GM19463 (cell line): Measurements from ENCODE around the gene MYB.

Experiments used
- ATAC-seq: cut with Tn5 transposase; IDR thresholded peaks from one replicate; pipeline ENCODE4 v1.9.1; 2021; ENCODE audit warnings: mild to moderate bottlenecking, moderate library complexity; ENCODE audit not compliant: unreplicated experiment

The MYB gene

GRCh38 chr6:135215563-135215962, 34.5 kb downstream of the MYB start:
- ATAC-seq = no peak

GRCh38 chr6:135217663-135218062, 36.6 kb downstream of the MYB start:
- no peak for ATAC-seq

GRCh38 chr6:135219346-135219745, 38.2 kb downstream of the MYB start:
- no peak for ATAC-seq

GRCh38 chr6:135221042-135221441, 39.9 kb downstream of the MYB start:
- no peak for ATAC-seq

- no peak for ATAC-seq
Measured at GRCh38 chr6:135221505-135221904, 40.4 kb downstream of the MYB start.

GRCh38 chr6:135222623-135223022, 41.5 kb downstream of the MYB start:
- no peak for ATAC-seq

- no peak for ATAC-seq
Measured at GRCh38 chr6:135224037-135224647, 43.0 kb downstream of the MYB start.

GRCh38 chr6:135225911-135226310, 44.8 kb downstream of the MYB start:
- ATAC-seq = no peak

- peak; percentile 70 for ATAC-seq
Measured at GRCh38 chr6:135226537-135226936, 45.4 kb downstream of the MYB start.

- ATAC-seq = no peak
Measured at GRCh38 chr6:135227349-135227748, 46.2 kb downstream of the MYB start.

GRCh38 chr6:135227758-135228157, 46.6 kb downstream of the MYB start:
- ATAC-seq = no peak

- peak; percentile 35 for ATAC-seq
Measured at GRCh38 chr6:135228486-135228885, 47.4 kb downstream of the MYB start.

GRCh38 chr6:135229996-135230395, 48.9 kb downstream of the MYB start:
- no peak for ATAC-seq

GRCh38 chr6:135230711-135231468, 49.8 kb downstream of the MYB start:
- no peak for ATAC-seq

GRCh38 chr6:135231469-135231844, 50.3 kb downstream of the MYB start:
- ATAC-seq = peak; percentile 44

GRCh38 chr6:135233686-135234491, 52.8 kb downstream of the MYB start:
- peak; percentile 60 for ATAC-seq

- no peak for ATAC-seq
Measured at GRCh38 chr6:135234492-135234780, 53.3 kb downstream of the MYB start.

GRCh38 chr6:135235716-135236115, 54.6 kb downstream of the MYB start:
- no peak for ATAC-seq

GRCh38 chr6:135236319-135236718, 55.2 kb downstream of the MYB start:
- ATAC-seq = no peak

- no peak for ATAC-seq
Measured at GRCh38 chr6:135236732-135237131, 55.6 kb downstream of the MYB start.

- no peak for ATAC-seq
Measured at GRCh38 chr6:135240711-135241110, 59.6 kb downstream of the MYB start.
